ENCODE results near the gene LSG1.

The LSG1 gene

Small RNA genes within 50 kb of the gene (small RNA-seq; reads per million reads assigned to genes)
- 0 reads per million in 2 experiments for gene AC046143.2

All from SK-N-DZ (cell line).